Measurements from ENCODE around the gene WDSUB1.

The WDSUB1 gene

GRCh38 chr2:159219394-159219998 is 67.0 kb downstream of the WDSUB1 start:
- no peak for DNase-seq

- no peak for DNase-seq
These were observed 68.1 kb downstream of the WDSUB1 start for GRCh38 chr2:159218389-159218788.

GRCh38 chr2:159217676-159218075 is 68.8 kb downstream of the WDSUB1 start:
- no peak for DNase-seq

- DNase-seq = no peak
These were observed 71.4 kb downstream of the WDSUB1 start for GRCh38 chr2:159215116-159215515.

- DNase-seq = no peak
These were observed 72.1 kb downstream of the WDSUB1 start for GRCh38 chr2:159214325-159214865.

- no peak for DNase-seq
These were observed 73.2 kb downstream of the WDSUB1 start for GRCh38 chr2:159213296-159213695.

- no peak for DNase-seq
These were observed 74.8 kb downstream of the WDSUB1 start for GRCh38 chr2:159211447-159212396.

GRCh38 chr2:159209341-159210306 is 76.9 kb downstream of the WDSUB1 start:
- no peak for DNase-seq

- DNase-seq = no peak
These were observed 78.1 kb downstream of the WDSUB1 start for GRCh38 chr2:159208438-159208837.

- no peak for DNase-seq
These were observed 79.6 kb downstream of the WDSUB1 start for GRCh38 chr2:159206736-159207380.

GRCh38 chr2:159204381-159205144 is 81.9 kb downstream of the WDSUB1 start:
- no peak for DNase-seq

- no peak for DNase-seq
These were observed 83.9 kb downstream of the WDSUB1 start for GRCh38 chr2:159202568-159203071.

GRCh38 chr2:159201360-159202063 is 85.0 kb downstream of the WDSUB1 start:
- DNase-seq = no peak

- DNase-seq = no peak
These were observed 86.0 kb downstream of the WDSUB1 start for GRCh38 chr2:159200498-159200897.

GRCh38 chr2:159199761-159200465 is 86.6 kb downstream of the WDSUB1 start:
- DNase-seq = no peak

GRCh38 chr2:159199236-159199635 is 87.3 kb downstream of the WDSUB1 start:
- DNase-seq = no peak

- no peak for DNase-seq
These were observed 90.0 kb downstream of the WDSUB1 start for GRCh38 chr2:159196393-159196925.

- DNase-seq = no peak
These were observed 90.8 kb downstream of the WDSUB1 start for GRCh38 chr2:159195697-159196096.

- no peak for DNase-seq
These were observed 92.3 kb downstream of the WDSUB1 start for GRCh38 chr2:159194241-159194640.

GRCh38 chr2:159193791-159194190 is 92.7 kb downstream of the WDSUB1 start:
- no peak for DNase-seq

Measured in AML-193 (cell line).